CD4-positive, alpha-beta T cell treated with Interleukin-1 beta for 1 hour (primary cell): ENCODE results near the gene ARHGAP6.

Experiments
- DNase-seq, 2 donors: peaks; one replicate each; pipeline ENCODE4 v3.0.0-alpha.2; 2020 to 2022

ARHGAP6 gene

GRCh38 chrX:11458170-11458569 is 207.6 kb downstream of the ARHGAP6 start:
- DNase-seq = no peak

GRCh38 chrX:11451151-11451550 is 214.6 kb downstream of the ARHGAP6 start:
- DNase-seq = no peak

- no peak for DNase-seq
These were observed 215.4 kb downstream of the ARHGAP6 start for GRCh38 chrX:11450354-11450753.

GRCh38 chrX:11449613-11450012 is 216.1 kb downstream of the ARHGAP6 start:
- no peak for DNase-seq

GRCh38 chrX:11447418-11447817 is 218.3 kb downstream of the ARHGAP6 start:
- no peak for DNase-seq

GRCh38 chrX:11446949-11447348 is 218.8 kb downstream of the ARHGAP6 start:
- DNase-seq = no peak

GRCh38 chrX:11446336-11446735 is 219.4 kb downstream of the ARHGAP6 start:
- no peak for DNase-seq

- DNase-seq = no peak
These were observed 220.2 kb downstream of the ARHGAP6 start for GRCh38 chrX:11445540-11445939.

- DNase-seq = no peak
These were observed 221.7 kb downstream of the ARHGAP6 start for GRCh38 chrX:11444052-11444451.

GRCh38 chrX:11439846-11440245 is 225.9 kb downstream of the ARHGAP6 start:
- no peak for DNase-seq

- no peak for DNase-seq
These were observed 227.0 kb downstream of the ARHGAP6 start for GRCh38 chrX:11438767-11439166.

- no peak for DNase-seq
These were observed 227.4 kb downstream of the ARHGAP6 start for GRCh38 chrX:11438380-11438723.

GRCh38 chrX:11437642-11438379 is 227.9 kb downstream of the ARHGAP6 start:
- DNase-seq = no peak

GRCh38 chrX:11435568-11435967 is 230.2 kb downstream of the ARHGAP6 start:
- no peak for DNase-seq

GRCh38 chrX:11434607-11435006 is 231.1 kb downstream of the ARHGAP6 start:
- no peak for DNase-seq

- DNase-seq = no peak
These were observed 233.9 kb downstream of the ARHGAP6 start for GRCh38 chrX:11431786-11432185.

- no peak for DNase-seq
These were observed 235.4 kb downstream of the ARHGAP6 start for GRCh38 chrX:11430271-11430670.

- no peak for DNase-seq
These were observed 236.1 kb downstream of the ARHGAP6 start for GRCh38 chrX:11429538-11430085.

- DNase-seq = peak in 1 of 2 donors; percentile 16
These were observed 238.2 kb downstream of the ARHGAP6 start for GRCh38 chrX:11427453-11428071.

GRCh38 chrX:11426712-11427452 is 238.8 kb downstream of the ARHGAP6 start:
- no peak for DNase-seq

- DNase-seq = no peak
These were observed 240.6 kb downstream of the ARHGAP6 start for GRCh38 chrX:11424903-11425674.

- no peak for DNase-seq
These were observed 241.8 kb downstream of the ARHGAP6 start for GRCh38 chrX:11423949-11424348.

- DNase-seq = peak in 1 of 2 donors; percentile 27
These were observed 242.3 kb downstream of the ARHGAP6 start for GRCh38 chrX:11423362-11423818.
